Prostate gland (tissue), 2 donors: Measurements from ENCODE around the gene STMN1. TPM values are rescaled to one million over a fixed set of nuclear protein-coding genes. Genes with fewer than 3 reads are reported as not detected.
"Not testable (repeated sequence)": the region's sequence is repeated elsewhere in the genome, so short reads cannot be mapped to it uniquely, and the experiment has no call there.

Source experiments
- DNase-seq: peaks from one replicate; pipeline ENCODE4 v3.0.0-alpha.2; 2019; ENCODE audit warnings: low spot score
- H3K27ac ChIP-seq, 2 donors: fragments of 200-600 bp; sonication (generic); 2 replicates each; pipeline ENCODE4 v1.5.1; 2017 to 2019
- H3K27me3 ChIP-seq: fragments of 200-600 bp; sonication (generic); replicated peaks from 2 replicates; pipeline ENCODE4 v1.5.1; 2019; ENCODE audit not compliant: insufficient read depth
- H3K36me3 ChIP-seq, 2 donors: fragments of 200-600 bp; sonication (generic); 1 replicate in 1 of 2; 2 replicates in 1 of 2; pipeline versions ENCODE4 v1.5.1 to v1.8.1; 2017 to 2019
- H3K4me1 ChIP-seq: fragments of 200-600 bp; sonication (generic); replicated peaks from 2 replicates; pipeline ENCODE4 v1.5.1; 2019
- H3K4me3 ChIP-seq, 2 donors: fragments of 200-600 bp; sonication (generic); 2 replicates each; pipeline ENCODE4 v1.5.1; 2017 to 2019
- H3K9me3 ChIP-seq: fragments of 200-600 bp; sonication (generic); 2 replicates; pipeline ENCODE4 v1.5.1; 2017
- POLR2A ChIP-seq: fragments of 450-650 bp; IDR thresholded peaks from one replicate; pipeline ENCODE4 v1.6.1; 2016; ENCODE audit warnings: antibody characterized with exemption, mild to moderate bottlenecking
- POLR2AphosphoS5 ChIP-seq: sonication (generic); formaldehyde crosslinking; IDR thresholded peaks from one replicate; pipeline ENCODE4 v1.6.1; 2017; ENCODE audit warnings: antibody characterized with exemption
- WGBS: methylation state at CpG from one replicate; pipeline ENCODE4 v1.1.5; 2018; 5-methylcytosine and 5-hydroxymethylcytosine counted together
- intact Hi-C: fragments of 100-400 bp; cut with DNase I; formaldehyde crosslinking; loops from one replicate; pipeline ENCODE4 v1.14.2; 2022
- total RNA-seq, 2 donors: library from RNA; depleted of rRNA; stranded (reverse); fragments of >200 nt; gene quantifications; one replicate each; pipeline ENCODE4 v1.1.0, GENCODE V29; 2016
- TF ChIP-seq, protein P1 (sequence below), 4 experiments: fragments of 200-600 bp in 2 of 4; fragments of 450-650 bp in 2 of 4; sonication (generic) in 2 of 4; IDR thresholded peaks; 1 replicate in 3 of 4; 2 replicates in 1 of 4; pipeline ENCODE4 v1.5.1; 2016 to 2019; ENCODE audit warnings: antibody characterized with exemption in 4 of 4, mild to moderate bottlenecking in 2 of 4, moderate library complexity in 2 of 4

STMN1 gene
- total RNA-seq, 2 donors from 2014 or later, result 21.8 to 138 TPM

DNA sequence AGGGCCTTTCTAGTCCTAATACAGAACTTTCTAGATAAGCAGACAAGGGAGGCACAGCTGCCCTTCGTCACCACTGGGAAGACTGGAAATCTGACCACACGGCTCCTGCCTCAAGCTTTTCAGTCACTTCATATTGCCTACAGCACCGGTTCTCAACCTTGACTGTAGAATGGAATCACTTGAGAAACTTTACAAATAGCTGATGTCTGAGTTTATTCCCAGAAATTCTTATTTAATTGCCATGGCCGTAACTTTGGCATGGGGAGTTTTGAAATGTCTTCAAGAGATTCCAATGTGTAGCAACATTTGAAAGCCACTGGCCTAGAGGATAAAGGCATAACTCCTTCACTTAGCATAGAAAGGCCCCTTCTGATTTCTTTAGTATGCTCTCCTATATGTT, 42.4 kb upstream of the STMN1 start:
- Histone ChIP-seq H3K4me3 (no peak overlapping the region), H3K36me3 (no peaks in the 10 kb centered on the region), H3K4me1 (no peaks in the 10 kb centered on the region), H3K27me3 (no peaks in the 10 kb centered on the region), H3K9me3 (no peaks in the 10 kb centered on the region), H3K27ac (no peak overlapping the region)
- TF ChIP-seq, protein P1, sequence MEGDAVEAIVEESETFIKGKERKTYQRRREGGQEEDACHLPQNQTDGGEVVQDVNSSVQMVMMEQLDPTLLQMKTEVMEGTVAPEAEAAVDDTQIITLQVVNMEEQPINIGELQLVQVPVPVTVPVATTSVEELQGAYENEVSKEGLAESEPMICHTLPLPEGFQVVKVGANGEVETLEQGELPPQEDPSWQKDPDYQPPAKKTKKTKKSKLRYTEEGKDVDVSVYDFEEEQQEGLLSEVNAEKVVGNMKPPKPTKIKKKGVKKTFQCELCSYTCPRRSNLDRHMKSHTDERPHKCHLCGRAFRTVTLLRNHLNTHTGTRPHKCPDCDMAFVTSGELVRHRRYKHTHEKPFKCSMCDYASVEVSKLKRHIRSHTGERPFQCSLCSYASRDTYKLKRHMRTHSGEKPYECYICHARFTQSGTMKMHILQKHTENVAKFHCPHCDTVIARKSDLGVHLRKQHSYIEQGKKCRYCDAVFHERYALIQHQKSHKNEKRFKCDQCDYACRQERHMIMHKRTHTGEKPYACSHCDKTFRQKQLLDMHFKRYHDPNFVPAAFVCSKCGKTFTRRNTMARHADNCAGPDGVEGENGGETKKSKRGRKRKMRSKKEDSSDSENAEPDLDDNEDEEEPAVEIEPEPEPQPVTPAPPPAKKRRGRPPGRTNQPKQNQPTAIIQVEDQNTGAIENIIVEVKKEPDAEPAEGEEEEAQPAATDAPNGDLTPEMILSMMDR (IDR thresholded peaks at IDR 0.05), result no peak
- TF ChIP-seq POLR2A, result no peak
- no peak for TF ChIP-seq POLR2AphosphoS5
- intact Hi-C loops, result no loop called here
- WGBS, result 84% methylated on average over 4 of the region's 4 CpGs
- no peak for DNase-seq

DNA sequence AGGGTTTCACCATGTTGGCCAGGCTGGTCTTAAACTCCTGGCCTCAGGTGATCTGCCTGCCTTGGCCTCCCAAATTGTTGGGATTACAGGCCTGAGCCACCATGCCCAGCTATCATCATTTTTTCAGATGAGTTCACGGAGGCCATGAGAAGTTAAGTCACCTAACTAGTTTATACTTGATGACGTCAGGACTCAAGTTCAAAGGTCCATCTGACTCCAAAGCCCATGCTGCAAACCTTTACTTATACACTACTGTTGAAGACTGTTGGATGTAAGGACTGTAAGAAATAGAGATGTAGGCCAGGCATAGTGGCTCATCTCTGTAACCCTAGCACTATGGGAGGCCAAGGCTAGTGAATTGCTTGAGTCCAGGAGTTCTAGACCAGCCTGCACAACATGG, 40.8 kb upstream of the STMN1 start:
- no peaks in the 10 kb centered on the region for H3K9me3 ChIP-seq
- no peak for DNase-seq
- no peak overlapping the region for H3K4me3 ChIP-seq
- H3K27me3 ChIP-seq, result no peaks in the 10 kb centered on the region
- H3K36me3 ChIP-seq, result no peaks in the 10 kb centered on the region
- no peaks in the 10 kb centered on the region for H3K4me1 ChIP-seq
- WGBS, result 96% methylated on average over 2 of the region's 2 CpGs
- intact Hi-C loops, result no loop called here
- H3K27ac ChIP-seq, result no peak overlapping the region
- no peak for TF ChIP-seq POLR2A
- TF ChIP-seq, protein P1 (IDR thresholded peaks at IDR 0.05), result no peak
- no peak for TF ChIP-seq POLR2AphosphoS5

DNA sequence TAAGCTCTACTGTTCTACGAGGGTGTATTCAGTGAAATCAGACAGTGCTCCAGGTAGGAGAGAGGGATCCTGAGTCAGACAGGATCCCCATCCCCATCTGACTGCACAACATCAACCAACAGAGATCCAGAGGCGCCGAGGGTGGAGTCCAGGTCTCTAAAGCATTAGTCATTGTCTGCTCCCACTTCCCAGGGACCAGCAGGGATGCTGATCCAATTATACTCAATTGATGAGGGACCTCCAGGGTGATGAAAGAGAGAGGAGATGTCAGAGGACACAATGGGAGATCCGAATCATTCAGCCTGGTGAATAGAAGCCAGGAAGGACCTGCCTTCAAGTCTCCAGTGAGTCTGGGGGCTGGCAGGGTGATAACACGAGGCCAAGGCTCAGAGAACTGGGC, 39.5 kb upstream of the STMN1 start:
- H3K9me3 ChIP-seq, result no peaks in the 10 kb centered on the region
- H3K36me3 ChIP-seq, result no peaks in the 10 kb centered on the region
- no peak overlapping the region for H3K27ac ChIP-seq
- H3K27me3 ChIP-seq, result no peaks in the 10 kb centered on the region
- no peak for DNase-seq
- WGBS, result 89% methylated on average over 5 of the region's 5 CpGs
- intact Hi-C loops, result no loop called here
- no peak overlapping the region for H3K4me3 ChIP-seq
- TF ChIP-seq, protein P1 (IDR thresholded peaks at IDR 0.05), result no peak
- TF ChIP-seq POLR2AphosphoS5, result no peak
- TF ChIP-seq POLR2A, result no peak
- no peaks in the 10 kb centered on the region for H3K4me1 ChIP-seq

DNA sequence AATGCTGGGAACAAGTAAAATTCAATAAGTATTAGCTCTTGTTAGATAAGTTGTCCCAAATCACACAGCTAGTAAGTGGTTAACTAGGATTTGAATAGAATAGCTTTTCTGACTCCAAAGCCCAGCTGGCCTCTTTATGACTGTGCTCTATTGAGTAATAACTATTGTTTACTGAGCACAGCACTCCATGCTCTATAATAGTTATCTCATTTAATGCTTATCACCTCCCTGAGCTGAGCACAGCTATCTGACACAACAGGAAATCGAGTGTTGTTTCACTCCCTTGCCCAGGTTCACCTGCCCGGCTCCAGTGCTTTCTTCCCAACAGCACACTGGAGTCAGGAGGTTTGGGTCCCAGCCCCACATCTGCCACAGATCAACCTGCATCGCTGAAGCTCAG, 38.8 kb upstream of the STMN1 start:
- DNase-seq, result no peak
- Histone ChIP-seq H3K27me3 (no peaks in the 10 kb centered on the region), H3K27ac (no peak overlapping the region), H3K9me3 (no peaks in the 10 kb centered on the region), H3K4me1 (no peaks in the 10 kb centered on the region), H3K36me3 (no peaks in the 10 kb centered on the region), H3K4me3 (no peak overlapping the region)
- intact Hi-C loops, result no loop called here
- 80% methylated on average over 3 of the region's 3 CpGs for WGBS
- TF ChIP-seq, protein P1 (IDR thresholded peaks at IDR 0.05), result no peak
- TF ChIP-seq POLR2AphosphoS5 (no peak), POLR2A (no peak)

DNA sequence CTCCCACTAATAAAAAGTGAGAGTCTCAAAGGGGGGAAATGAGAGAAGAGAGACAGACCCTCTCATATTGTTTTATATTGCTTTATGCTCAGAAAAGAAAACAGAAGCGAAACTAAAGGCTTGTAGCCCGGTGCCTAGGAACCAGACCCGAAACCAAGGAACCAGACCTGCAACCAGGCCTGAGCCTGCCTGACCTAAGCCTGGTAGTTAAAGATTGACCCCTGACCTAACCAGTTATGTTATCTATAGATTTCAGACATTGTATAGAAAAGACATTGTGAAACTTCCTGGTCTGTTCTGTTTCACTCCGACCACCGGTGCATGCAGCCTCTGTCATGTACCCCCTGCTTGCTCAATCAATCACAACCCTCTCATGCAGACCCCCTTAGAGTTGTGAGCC, 37.3 kb upstream of the STMN1 start:
- H3K27me3 ChIP-seq, DNase-seq, H3K36me3 ChIP-seq, intact Hi-C loops, H3K4me3 ChIP-seq, H3K27ac ChIP-seq, H3K4me1 ChIP-seq, H3K9me3 ChIP-seq: not testable (repeated sequence)
- 96% methylated on average over 5 of the region's 5 CpGs for WGBS
